HepG2 (cell line): ENCODE measurements around the gene DPEP2NB. TPM values are rescaled to one million over a fixed set of nuclear protein-coding genes. Genes with fewer than 3 reads are reported as not detected.

Source experiments
- ADNP ChIP-seq: sonication (generic); formaldehyde crosslinking; IDR thresholded peaks from 2 replicates; pipeline ENCODE4 v1.4.0; 2020; ENCODE audit warnings: missing genetic modification reagents
- CEBPG ChIP-seq: IDR thresholded peaks from 2 replicates; pipeline ENCODE4 v1.6.1; 2016
- CREB3 ChIP-seq: sonication (generic); formaldehyde crosslinking; IDR thresholded peaks from 2 replicates; pipeline ENCODE4 v1.5.0; 2020; ENCODE audit warnings: missing genetic modification reagents
- KAT8 ChIP-seq: IDR thresholded peaks from 2 replicates; pipeline ENCODE4 v1.6.1; 2016; ENCODE audit warnings: missing genetic modification reagents, missing compliant biosample characterization
- MNT ChIP-seq: fragments of 450-650 bp; IDR thresholded peaks from 2 replicates; pipeline ENCODE4 v1.6.1; 2016
- NCOA1 ChIP-seq: sonication (generic); formaldehyde crosslinking; IDR thresholded peaks from 2 replicates; pipeline ENCODE4 v1.9.0; 2021; ENCODE audit warnings: missing genetic modification reagents
- PREB ChIP-seq: sonication (generic); formaldehyde crosslinking; IDR thresholded peaks from 2 replicates; pipeline ENCODE4 v1.4.0; 2020; ENCODE audit warnings: missing genetic modification reagents
- RBAK ChIP-seq: sonication (generic); formaldehyde crosslinking; IDR thresholded peaks from 2 replicates; pipeline ENCODE4 v1.5.1; 2020; ENCODE audit warnings: mild to moderate bottlenecking, missing genetic modification reagents
- RCOR2 ChIP-seq: IDR thresholded peaks from 2 replicates; pipeline ENCODE4 v1.6.1; 2016; ENCODE audit warnings: missing biosample characterization, missing genetic modification reagents
- RNF2 ChIP-seq: fragments of 450-650 bp; conservative IDR thresholded peaks from 2 replicates; pipeline ENCODE4 v1.6.1; 2016; ENCODE audit warnings: low read depth
- ZBTB25 ChIP-seq: IDR thresholded peaks from 2 replicates; pipeline ENCODE4 v1.6.1; 2018; ENCODE audit warnings: missing genetic modification reagents
- ZBTB42 ChIP-seq: sonication (generic); formaldehyde crosslinking; IDR thresholded peaks from 2 replicates; pipeline ENCODE4 v1.5.0; 2020; ENCODE audit warnings: mild to moderate bottlenecking, missing genetic modification reagents
- ZKSCAN1 ChIP-seq: fragments of 150-350 bp; IDR thresholded peaks from 2 replicates; pipeline ENCODE4 v1.6.1; 2014; ENCODE audit warnings: low read length
- ZNF232 ChIP-seq: sonication (generic); formaldehyde crosslinking; IDR thresholded peaks from 2 replicates; pipeline ENCODE4 v1.4.0; 2020; ENCODE audit warnings: missing genetic modification reagents, borderline replicate concordance
- ZNF235 ChIP-seq: sonication (generic); formaldehyde crosslinking; IDR thresholded peaks from 2 replicates; pipeline ENCODE4 v1.8.1; 2023; ENCODE audit warnings: mild to moderate bottlenecking, missing genetic modification reagents, borderline replicate concordance
- ZNF337 ChIP-seq: sonication (generic); formaldehyde crosslinking; IDR thresholded peaks from 2 replicates; pipeline ENCODE4 v1.5.1; 2020; ENCODE audit warnings: missing genetic modification reagents, low read depth, mild to moderate bottlenecking, borderline replicate concordance
- ZNF441 ChIP-seq: sonication (generic); formaldehyde crosslinking; IDR thresholded peaks from 2 replicates; pipeline ENCODE4 v1.7.0; 2021; ENCODE audit warnings: missing genetic modification reagents, borderline replicate concordance
- ZNF558 ChIP-seq: sonication (generic); formaldehyde crosslinking; IDR thresholded peaks from 2 replicates; pipeline ENCODE4 v1.9.0; 2022; ENCODE audit warnings: mild to moderate bottlenecking, missing genetic modification reagents, borderline replicate concordance
- ZNF644 ChIP-seq: IDR thresholded peaks from 2 replicates; pipeline ENCODE4 v1.6.1; 2016; ENCODE audit warnings: low read depth
- ZNF766 ChIP-seq: sonication (generic); formaldehyde crosslinking; IDR thresholded peaks from 2 replicates; pipeline ENCODE4 v1.5.0; 2020; ENCODE audit warnings: missing genetic modification reagents, borderline replicate concordance
- polyA plus RNA-seq, 8 experiments: library from polyadenylated mRNA; depleted of rRNA in 3 of 8; stranded (reverse) in 7 of 8; unstranded in 1 of 8; fragments of >200 nt; fragmentation: Illumina TruSeq in 4 of 8; extraction: Trizol in 4 of 8; gene quantifications; 2 replicates each; pipeline versions ENCODE4 v1.2.1 to v1.2.3, GENCODE V29; 2011 to 2016; ENCODE audit warnings: low read depth in 4 of 8, missing spikeins in 1 of 8, mixed read lengths in 1 of 8; ENCODE audit not compliant: insufficient read depth in 1 of 8
- total RNA-seq, 5 experiments: library from RNA; depleted of rRNA; stranded (reverse); fragments of >200 nt; fragmentation: Illumina TruSeq; extraction: Trizol; gene quantifications; 2 replicates each; pipeline ENCODE4 v1.2.3, GENCODE V29; 2016; ENCODE audit warnings: low read depth in 1 of 5
- TF ChIP-seq, protein P1 (sequence below): IDR thresholded peaks from 2 replicates; pipeline ENCODE4 v1.6.1; 2016; ENCODE audit warnings: mild to moderate bottlenecking, missing biosample characterization, missing genetic modification reagents

DPEP2NB gene
- total and polyA plus RNA-seq, 2 of the 13 experiments (the other 11 are each of a cell fraction or from before 2014, with no cell fraction given) = not detected

DNA sequence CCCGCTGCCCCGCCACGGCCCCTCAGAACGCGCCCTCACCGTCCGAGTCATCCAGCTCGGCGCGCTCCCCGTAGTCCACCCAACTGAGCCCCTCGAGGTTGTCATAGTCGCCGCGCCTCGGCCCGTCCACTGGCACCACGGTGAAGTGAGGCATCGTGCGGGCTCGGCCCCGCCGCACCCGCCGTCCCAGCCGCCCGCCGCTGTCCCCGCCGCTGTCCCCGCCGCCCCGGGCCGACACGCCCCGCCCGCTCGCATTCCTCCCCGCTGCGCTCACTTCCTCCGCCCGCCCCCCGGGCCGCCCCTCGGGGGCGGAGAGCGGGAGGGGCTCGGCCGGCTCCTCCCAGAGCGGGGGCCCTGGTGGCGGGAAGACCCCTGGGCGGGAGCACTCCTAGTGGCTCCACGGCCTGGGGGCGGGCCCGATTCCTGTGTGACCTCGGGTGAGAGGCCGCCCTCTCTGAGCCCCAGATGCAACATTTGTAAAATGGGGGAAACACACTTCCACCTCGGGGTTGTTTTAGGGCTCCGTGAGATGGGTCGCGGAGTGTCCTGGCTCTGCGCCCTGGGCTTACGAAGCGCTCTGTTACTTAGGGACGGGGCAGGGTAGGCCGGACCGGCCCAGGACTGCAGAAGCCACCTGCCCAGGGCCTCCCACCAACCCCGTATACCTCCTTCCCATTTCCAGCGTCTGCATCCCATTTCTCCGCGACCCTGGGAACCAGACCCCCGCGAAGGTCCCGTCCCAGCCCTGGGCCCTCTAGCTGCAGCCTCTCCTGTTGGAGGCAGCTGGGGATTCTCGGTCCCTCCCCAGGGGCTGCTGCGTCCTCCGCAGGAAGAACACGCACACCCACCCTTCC, 47.1 kb downstream of the DPEP2NB start, which contains the start of gene SLC12A4 (continued):
- TF ChIP-seq ZBTB25 (CRISPR knock-in tag) (no peak; the same call in 1 of the 2 replicates), ZNF441 (CRISPR knock-in tag) (no peak; the same call in 1 of the 2 replicates), ADNP (CRISPR knock-in tag) (peak; percentile 94), ZNF232 (CRISPR knock-in tag) (no peak; the same call in 1 of the 2 replicates), CREB3 (CRISPR knock-in tag) (0 out of 2 replicates have a peak, but pooled peaks have one; percentile 23), RNF2 (no peak), ZNF766 (CRISPR knock-in tag) (peak; percentile 53; the same call in 1 of the 2 replicates), RCOR2 (CRISPR knock-in tag) (peak; percentile 100), NCOA1 (CRISPR knock-in tag) (no peak), PREB (CRISPR knock-in tag) (no peak), CEBPG (CRISPR knock-in tag) (peak; percentile 27), RBAK (CRISPR knock-in tag) (no peak), ZKSCAN1 (peak; percentile 43), KAT8 (CRISPR knock-in tag) (peak; percentile 59; the same call in 1 of the 2 replicates), ZNF558 (CRISPR knock-in tag) (no peak), MNT (no peak), ZNF337 (CRISPR knock-in tag) (0 out of 2 replicates have a peak, but pooled peaks have one; percentile 30), ZBTB42 (no peak), ZNF644 (CRISPR knock-in tag) (no peak), ZNF235 (CRISPR knock-in tag) (peak; percentile 75; the same call in 1 of the 2 replicates)
- TF ChIP-seq, protein P1, sequence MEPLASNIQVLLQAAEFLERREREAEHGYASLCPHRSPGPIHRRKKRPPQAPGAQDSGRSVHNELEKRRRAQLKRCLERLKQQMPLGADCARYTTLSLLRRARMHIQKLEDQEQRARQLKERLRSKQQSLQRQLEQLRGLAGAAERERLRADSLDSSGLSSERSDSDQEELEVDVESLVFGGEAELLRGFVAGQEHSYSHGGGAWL (CRISPR knock-in tag) = peak; percentile 65; the same call in 1 of the 2 replicates
